ENCODE results near the gene PRF1.

The PRF1 gene

DNA sequence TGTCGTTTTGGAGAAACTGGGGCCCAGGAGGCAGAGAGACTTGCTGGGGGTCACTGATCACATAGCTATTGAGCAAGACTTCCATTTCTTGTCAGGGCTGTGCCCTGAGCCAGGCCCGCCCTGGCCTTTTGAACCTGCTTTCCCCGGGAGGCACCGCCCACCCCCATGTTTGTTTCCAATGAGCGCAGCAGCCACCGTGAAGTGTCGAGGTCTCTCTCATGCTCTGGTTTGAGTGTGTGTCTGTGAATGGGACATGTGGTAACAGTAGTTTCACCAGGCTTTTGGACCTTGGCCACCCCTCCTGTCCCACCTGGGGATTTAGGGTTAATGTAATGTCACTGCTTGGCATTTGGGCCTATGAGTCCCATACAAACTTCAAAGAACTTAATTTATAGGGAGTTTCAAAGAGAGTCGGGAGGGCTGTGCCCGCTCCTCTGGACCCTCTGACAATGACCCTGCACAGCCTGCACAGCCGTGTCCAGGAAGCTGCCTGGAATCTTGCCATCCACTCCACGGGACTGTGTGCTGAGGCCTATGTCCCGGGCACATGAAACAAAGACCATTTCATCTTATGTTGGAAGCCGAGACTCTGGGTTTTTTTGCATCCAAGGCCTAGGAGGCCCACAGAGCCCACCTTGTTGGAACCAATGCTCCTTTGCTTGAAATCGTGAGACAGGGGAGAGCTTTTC, 6.3 kb downstream of the PRF1 start:
- Histone ChIP-seq H4K20me1 (ENCODE audit: insufficient read depth, low read length) (no peaks in the 10 kb centered on the region), H2AFZ (ENCODE audit: low read depth, low read length) (no peak overlapping the region), H3K9ac (ENCODE audit: low read length) (no peak overlapping the region), H3K4me3 (ENCODE audit: low read length) (no peak overlapping the region), H3K36me3 (replicated peaks; ENCODE audit: low read depth, low read length) (no peaks in the 10 kb centered on the region), H3K27ac (ENCODE audit: low read length) (no peak overlapping the region), H3K4me2 (ENCODE audit: low read length) (no peak overlapping the region), H3K4me1 (ENCODE audit: low read length) (no peaks in the 10 kb centered on the region), H3K9me3 (ENCODE audit: insufficient read depth, low read length) (no peaks in the 10 kb centered on the region), H3K27me3 (ENCODE audit: low read depth, low read length) (no peaks in the 10 kb centered on the region), H3K79me2 (ENCODE audit: low read length) (no peaks in the 10 kb centered on the region)
- no peak for TF ChIP-seq EZH2phosphoT487 (IDR thresholded peaks at IDR 0.05; ENCODE audit: low read depth)
- TF ChIP-seq CTCF (IDR thresholded peaks at IDR 0.05; ENCODE audit: low read depth, low read length) = no peak

GRCh38 chr10:70595566-70596016, 7.0 kb downstream of the PRF1 start:
- Histone ChIP-seq H3K79me2 (ENCODE audit: low read length) (no peaks in the 10 kb centered on the region), H3K4me1 (ENCODE audit: low read length) (no peaks in the 10 kb centered on the region), H3K27ac (ENCODE audit: low read length) (no peak overlapping the region), H3K4me2 (ENCODE audit: low read length) (no peak overlapping the region), H3K4me3 (ENCODE audit: low read length) (no peak overlapping the region), H3K36me3 (replicated peaks; ENCODE audit: low read depth, low read length) (no peaks in the 10 kb centered on the region), H3K27me3 (ENCODE audit: low read depth, low read length) (no peaks in the 10 kb centered on the region), H3K9ac (ENCODE audit: low read length) (no peak overlapping the region), H2AFZ (ENCODE audit: low read depth, low read length) (no peak overlapping the region), H3K9me3 (ENCODE audit: insufficient read depth, low read length) (no peaks in the 10 kb centered on the region), H4K20me1 (ENCODE audit: insufficient read depth, low read length) (no peaks in the 10 kb centered on the region)
- no peak for TF ChIP-seq CTCF (IDR thresholded peaks at IDR 0.05; ENCODE audit: low read depth, low read length)
- TF ChIP-seq EZH2phosphoT487 (IDR thresholded peaks at IDR 0.05; ENCODE audit: low read depth) = no peak

DNA sequence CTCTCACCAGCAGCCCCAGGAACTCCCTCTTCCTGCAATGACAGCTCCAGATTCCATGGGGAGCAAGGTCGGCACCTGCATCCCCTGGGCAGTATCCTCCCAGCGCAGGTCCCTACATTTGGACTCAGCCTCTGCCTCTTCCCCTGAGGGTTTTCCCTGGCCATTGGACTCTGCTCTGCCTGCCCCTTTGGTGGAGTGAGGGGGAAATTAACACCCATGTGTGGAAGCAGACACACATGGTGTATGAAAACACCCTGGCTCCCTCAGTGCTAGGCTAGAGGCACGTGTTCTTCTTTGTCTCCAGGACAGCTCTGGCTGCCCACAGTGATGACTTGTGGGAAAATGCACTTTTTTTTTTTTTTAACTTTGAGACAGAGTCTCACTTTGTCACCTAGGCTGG, 8.4 kb downstream of the PRF1 start:
- H3K27me3 ChIP-seq (ENCODE audit: low read depth, low read length) = peaks cover 1% of the 10 kb centered on the region
- H3K9ac ChIP-seq (ENCODE audit: low read length) = no peak overlapping the region
- no peaks in the 10 kb centered on the region for H3K36me3 ChIP-seq (replicated peaks; ENCODE audit: low read depth, low read length)
- H3K4me2 ChIP-seq (ENCODE audit: low read length) = no peak overlapping the region
- no peaks in the 10 kb centered on the region for H3K9me3 ChIP-seq (ENCODE audit: insufficient read depth, low read length)
- no peaks in the 10 kb centered on the region for H4K20me1 ChIP-seq (ENCODE audit: insufficient read depth, low read length)
- H3K4me1 ChIP-seq (ENCODE audit: low read length) = no peaks in the 10 kb centered on the region
- no peak overlapping the region for H3K27ac ChIP-seq (ENCODE audit: low read length)
- H2AFZ ChIP-seq (ENCODE audit: low read depth, low read length) = no peak overlapping the region
- TF ChIP-seq CTCF (IDR thresholded peaks at IDR 0.05; ENCODE audit: low read depth, low read length) (no peak), EZH2phosphoT487 (IDR thresholded peaks at IDR 0.05; ENCODE audit: low read depth) (no peak)
- H3K4me3 ChIP-seq (ENCODE audit: low read length) = no peak overlapping the region
- no peaks in the 10 kb centered on the region for H3K79me2 ChIP-seq (ENCODE audit: low read length)

- Histone ChIP-seq H3K9ac (ENCODE audit: low read length) (no peak overlapping the region), H3K27ac (ENCODE audit: low read length) (no peak overlapping the region), H3K9me3 (ENCODE audit: insufficient read depth, low read length) (no peaks in the 10 kb centered on the region), H3K4me2 (ENCODE audit: low read length) (no peak overlapping the region), H3K4me1 (ENCODE audit: low read length) (peaks cover 4% of the 10 kb centered on the region), H2AFZ (ENCODE audit: low read depth, low read length) (no peak overlapping the region), H3K4me3 (ENCODE audit: low read length) (no peak overlapping the region), H3K36me3 (replicated peaks; ENCODE audit: low read depth, low read length) (no peaks in the 10 kb centered on the region), H3K79me2 (ENCODE audit: low read length) (no peaks in the 10 kb centered on the region), H4K20me1 (ENCODE audit: insufficient read depth, low read length) (no peaks in the 10 kb centered on the region), H3K27me3 (ENCODE audit: low read depth, low read length) (peaks cover 7% of the 10 kb centered on the region)
- no peak for TF ChIP-seq EZH2phosphoT487 (IDR thresholded peaks at IDR 0.05; ENCODE audit: low read depth)
Measured at GRCh38 chr10:70593513-70593890, 9.0 kb downstream of the PRF1 start.
